ENCODE data around the gene TBC1D22B.

- no peak for TF ChIP-seq POLR2AphosphoS5 (IDR thresholded peaks at IDR 0.05; ENCODE audit: low read depth, low read length)
- no peak for TF ChIP-seq POLR2A (IDR thresholded peaks at IDR 0.05; ENCODE audit: low read depth, low read length)
- no peak for TF ChIP-seq PAX5 (IDR thresholded peaks at IDR 0.05; ENCODE audit: insufficient read depth, low read length, severe bottlenecking)
Measured at GRCh38 chr6:37243131-37243815, 14.3 kb upstream of the TBC1D22B start.

Measured in GM12891 (cell line).